ENCODE results near the gene ZNHIT2.

GRCh38 chr11:65134240-65134951 lies 16.9 kb upstream of the ZNHIT2 start, which contains the start of gene SYVN1:
- TF ChIP-seq CTCF (IDR thresholded peaks at IDR 0.05) (peak in 2 of 3 experiments; percentile 7 to 17), POLR2A (IDR thresholded peaks at IDR 0.05) (peak; percentile 84)
